ENCODE data around the gene LUZP1. TPM values are rescaled to one million over a fixed set of nuclear protein-coding genes. Genes with fewer than 3 reads are reported as not detected.

LUZP1 gene
- total RNA-seq, 1 donor from 2014 or later = 10.8 TPM

DNA sequence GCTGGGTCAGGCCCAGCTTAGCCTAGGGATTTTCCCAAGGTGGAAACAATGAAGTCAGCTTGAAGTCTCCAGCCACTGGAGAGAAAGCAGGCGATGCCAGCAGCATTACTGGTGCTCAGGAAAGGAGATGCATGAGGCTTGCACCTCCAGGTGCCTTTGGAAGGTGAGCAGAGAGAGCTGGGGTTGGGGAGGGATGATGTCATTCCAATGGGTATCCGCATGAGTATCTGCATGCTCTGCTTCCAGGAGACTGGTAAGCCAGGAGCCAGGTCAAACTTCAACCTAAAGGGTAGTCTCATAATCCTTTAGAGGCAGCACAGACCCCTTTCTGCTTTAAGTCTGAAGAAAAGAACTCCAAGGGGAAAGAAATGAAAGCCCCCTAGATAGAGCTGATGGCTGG is 80.6 kb downstream of the LUZP1 start:
- no peaks in the 10 kb centered on the region for H3K9me3 Mint-ChIP-seq
- H3K27ac Mint-ChIP-seq = no peak overlapping the region
- H3K4me3 Mint-ChIP-seq = no peak overlapping the region
- DNase-seq (no peak), ATAC-seq (ENCODE audit: low read depth) (no peak)
- H3K27me3 Mint-ChIP-seq = no peaks in the 10 kb centered on the region
- no peak for TF ChIP-seq CTCF (IDR thresholded peaks at IDR 0.05)
- ChIA-PET CTCF (interaction anchor here (1.5 kb wide), 1 partner anchor 97 kb away, joined by 3 read pairs; no protein-coding TSS in a partner anchor), POLR2A (no interaction called here)
- intact Hi-C loops (cut with micrococcal nuclease) = no loop called here
- no peaks in the 10 kb centered on the region for H3K4me1 Mint-ChIP-seq
- peaks cover 70% of the 10 kb centered on the region for H3K36me3 Mint-ChIP-seq (ENCODE audit: low read depth)

DNA sequence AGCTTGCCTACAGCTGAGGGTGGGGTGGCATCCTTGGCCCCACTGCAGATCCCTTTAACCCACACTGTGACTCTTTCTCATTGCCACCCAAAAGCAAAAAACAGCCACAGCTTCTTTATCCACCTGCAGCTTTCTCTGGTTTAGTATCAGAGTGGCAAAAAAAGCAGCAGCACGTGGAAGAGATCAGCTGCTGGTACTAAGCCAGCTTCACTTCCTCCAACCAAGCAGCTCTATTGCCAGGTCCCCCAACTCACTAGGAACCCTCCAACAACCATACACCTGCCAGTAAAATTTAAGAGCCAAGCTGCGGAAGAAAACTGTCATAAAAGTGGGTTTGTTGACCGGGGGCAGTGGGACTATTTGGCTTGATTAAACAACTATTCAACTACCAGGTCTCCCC is 83.0 kb downstream of the LUZP1 start:
- Mint-ChIP-seq H3K4me1 (no peaks in the 10 kb centered on the region), H3K27ac (no peak overlapping the region), H3K27me3 (no peaks in the 10 kb centered on the region), H3K36me3 (ENCODE audit: low read depth) (peaks cover 80% of the 10 kb centered on the region), H3K4me3 (no peak overlapping the region), H3K9me3 (no peaks in the 10 kb centered on the region)
- POLR2A ChIA-PET = no interaction called here
- ATAC-seq (ENCODE audit: low read depth) = no peak
- DNase-seq = no peak
- intact Hi-C loops (cut with micrococcal nuclease) = no loop called here
- CTCF ChIA-PET = interaction anchor here (1.3 kb wide), 1 partner anchor 99 kb away, joined by 5 read pairs; no protein-coding TSS in a partner anchor
- TF ChIP-seq CTCF (IDR thresholded peaks at IDR 0.05) = no peak

DNA sequence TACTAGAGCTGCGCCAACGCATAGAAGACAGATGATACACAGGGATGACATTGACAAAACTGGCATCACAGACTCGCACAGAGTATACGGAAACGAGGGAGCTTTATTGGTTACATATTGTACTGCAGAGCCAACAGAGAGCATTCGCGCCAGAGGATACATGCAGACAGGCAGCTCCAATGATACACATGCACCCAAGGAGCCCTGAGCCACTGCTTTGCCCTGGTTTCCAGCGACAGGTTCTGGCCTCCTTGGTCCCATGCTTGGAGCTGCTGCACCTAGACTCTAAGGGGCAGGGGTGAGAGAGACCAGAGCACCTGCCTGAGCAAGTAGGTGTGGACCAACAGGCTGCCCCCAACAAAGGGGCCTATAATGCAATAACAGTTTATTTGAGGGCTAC is 83.8 kb downstream of the LUZP1 start:
- POLR2A ChIA-PET = no interaction called here
- DNase-seq (no peak), ATAC-seq (ENCODE audit: low read depth) (no peak)
- TF ChIP-seq CTCF (IDR thresholded peaks at IDR 0.05) = no peak
- CTCF ChIA-PET = interaction anchor here (1.3 kb wide), 1 partner anchor 100 kb away, joined by 5 read pairs; no protein-coding TSS in a partner anchor
- Mint-ChIP-seq H3K27ac (no peak overlapping the region), H3K4me3 (no peak overlapping the region), H3K27me3 (no peaks in the 10 kb centered on the region), H3K4me1 (no peaks in the 10 kb centered on the region), H3K36me3 (ENCODE audit: low read depth) (peaks cover 84% of the 10 kb centered on the region), H3K9me3 (no peaks in the 10 kb centered on the region)
- intact Hi-C loops (cut with micrococcal nuclease) = no loop called here

GRCh38 chr1:23083714-23084480 is 84.8 kb downstream of the LUZP1 start:
- intact Hi-C loops (cut with micrococcal nuclease) = no loop called here

More at GRCh38 chr1:23083714-23084480, 84.8 kb downstream of the LUZP1 start:
- Mint-ChIP-seq H3K4me1 (no peaks in the 10 kb centered on the region), H3K27me3 (no peaks in the 10 kb centered on the region), H3K9me3 (no peaks in the 10 kb centered on the region), H3K27ac (no peak overlapping the region), H3K4me3 (no peak overlapping the region), H3K36me3 (ENCODE audit: low read depth) (peaks cover 90% of the 10 kb centered on the region)
- no peak for ATAC-seq (ENCODE audit: low read depth)
- no peak for DNase-seq
- CTCF ChIA-PET = no interaction called here
- POLR2A ChIA-PET = no interaction called here
- TF ChIP-seq CTCF (IDR thresholded peaks at IDR 0.05) = no peak
